Stimulated activated CD8-positive, alpha-beta memory T cell treated with anti-CD3 and anti-CD28 coated beads, Interleukin-7, amount 100 ng/mL, for 1 hour (primary cell): ENCODE measurements around the gene PAFAH1B1.
"Not testable (repeated sequence)": the region's sequence is repeated elsewhere in the genome, so short reads cannot be mapped to it uniquely, and the experiment has no call there.

ENCODE experiments used
- DNase-seq, 2 donors: peaks; one replicate each; pipeline ENCODE4 v3.0.0-alpha.2; 2020; ENCODE audit warnings: low read depth in 2 of 2

Gene PAFAH1B1

DNA sequence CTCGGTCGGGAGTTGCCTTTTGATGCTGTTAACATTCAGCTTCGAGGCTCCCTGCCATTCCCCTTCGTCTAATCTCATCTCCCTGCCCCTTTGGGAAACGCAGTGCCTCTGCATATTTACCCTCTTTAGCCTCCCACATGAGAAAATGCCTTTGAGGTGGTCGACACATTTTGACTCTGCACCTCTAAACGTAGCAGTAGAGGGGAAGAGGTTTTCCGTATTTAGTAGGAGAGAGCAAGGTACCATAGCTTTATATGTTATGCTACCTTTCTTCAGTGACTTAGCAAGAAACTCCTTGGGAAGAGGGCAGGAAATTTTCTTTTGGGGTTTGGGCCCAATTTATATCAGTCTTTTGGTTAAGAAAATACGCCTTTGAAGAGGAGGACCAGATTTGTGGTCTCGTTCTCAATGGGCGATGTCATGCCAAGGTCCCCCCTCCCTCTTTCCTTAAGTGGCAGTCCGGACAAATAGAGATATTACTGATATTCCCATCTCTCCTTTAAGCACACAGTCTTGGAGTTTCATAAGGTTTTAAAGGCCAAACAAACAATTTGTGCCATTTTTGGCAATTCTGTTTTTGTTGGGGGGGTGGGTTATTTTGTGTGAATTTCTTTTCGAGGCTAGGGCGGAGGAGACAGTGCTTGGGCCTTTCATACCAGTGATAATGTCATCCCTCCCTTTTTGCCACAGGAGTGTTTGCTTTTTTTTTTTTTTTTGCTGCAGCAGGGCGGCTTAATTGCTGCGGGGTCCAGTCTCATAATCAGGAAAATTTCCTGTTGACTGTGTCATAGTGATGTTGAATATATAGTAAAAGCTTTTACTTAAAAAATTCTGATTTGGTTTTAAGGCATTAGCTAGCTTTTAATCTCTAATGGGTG is 1.5 kb downstream of the PAFAH1B1 start:
- DNase-seq: no peak

DNA sequence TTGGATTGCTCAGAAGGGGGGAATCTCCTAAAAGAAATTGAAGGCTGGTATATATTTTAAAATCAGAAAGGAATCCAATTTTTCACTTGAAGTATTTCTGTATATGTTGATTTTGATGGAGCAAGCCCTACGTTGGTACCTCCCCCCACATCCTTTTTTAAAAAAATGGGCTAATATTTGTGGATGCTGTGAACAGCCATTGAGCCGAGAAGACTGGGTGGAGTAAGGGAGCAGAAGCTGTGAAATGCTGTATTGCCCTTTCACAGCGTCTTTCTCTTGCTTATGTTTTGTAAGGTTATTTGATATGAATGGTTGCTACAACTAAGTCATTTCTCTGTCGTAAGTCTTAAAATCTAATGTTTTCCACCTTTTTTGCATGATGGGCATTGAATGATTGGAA is 2.3 kb downstream of the PAFAH1B1 start:
- no peak for DNase-seq

DNA sequence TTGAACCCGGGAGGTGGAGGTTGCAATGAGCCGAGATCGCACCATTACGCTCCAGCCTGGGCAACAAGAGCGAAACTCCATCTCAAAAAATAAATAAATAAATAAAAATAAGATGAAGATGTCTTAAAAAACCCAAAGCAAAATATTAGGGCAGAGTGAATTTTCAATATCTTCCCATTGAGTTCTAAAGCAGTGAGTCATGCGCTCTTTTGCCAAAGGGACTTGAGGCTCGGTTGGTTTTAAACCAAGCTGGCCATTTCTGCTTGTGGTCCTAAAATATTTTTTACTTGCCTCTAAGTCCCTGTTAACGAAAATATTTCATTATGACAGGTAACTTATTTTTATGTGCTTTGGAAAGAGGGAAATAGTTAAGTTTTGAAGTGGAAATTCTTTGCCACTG is 4.7 kb downstream of the PAFAH1B1 start:
- no peak for DNase-seq

DNA sequence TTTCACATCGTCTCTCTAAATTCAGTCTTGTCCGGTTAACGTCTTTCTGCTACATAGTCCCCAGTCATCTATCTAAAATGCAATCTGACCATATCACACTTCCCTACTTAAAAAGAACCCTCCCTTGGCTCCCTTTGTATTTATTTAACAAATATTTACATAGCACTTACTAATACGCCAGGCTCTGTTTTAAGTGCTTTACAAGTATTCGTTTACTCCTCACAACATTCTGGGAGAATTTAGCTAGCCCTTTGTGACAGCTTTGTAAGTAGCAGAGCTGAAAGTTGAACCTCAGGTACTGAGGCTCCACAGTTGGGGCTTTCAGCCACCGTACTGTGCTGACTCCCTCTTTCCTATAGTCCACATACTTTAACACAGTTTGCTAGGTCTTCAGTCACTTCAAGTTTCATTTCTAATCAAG is 9.2 kb downstream of the PAFAH1B1 start:
- no peak for DNase-seq

DNA sequence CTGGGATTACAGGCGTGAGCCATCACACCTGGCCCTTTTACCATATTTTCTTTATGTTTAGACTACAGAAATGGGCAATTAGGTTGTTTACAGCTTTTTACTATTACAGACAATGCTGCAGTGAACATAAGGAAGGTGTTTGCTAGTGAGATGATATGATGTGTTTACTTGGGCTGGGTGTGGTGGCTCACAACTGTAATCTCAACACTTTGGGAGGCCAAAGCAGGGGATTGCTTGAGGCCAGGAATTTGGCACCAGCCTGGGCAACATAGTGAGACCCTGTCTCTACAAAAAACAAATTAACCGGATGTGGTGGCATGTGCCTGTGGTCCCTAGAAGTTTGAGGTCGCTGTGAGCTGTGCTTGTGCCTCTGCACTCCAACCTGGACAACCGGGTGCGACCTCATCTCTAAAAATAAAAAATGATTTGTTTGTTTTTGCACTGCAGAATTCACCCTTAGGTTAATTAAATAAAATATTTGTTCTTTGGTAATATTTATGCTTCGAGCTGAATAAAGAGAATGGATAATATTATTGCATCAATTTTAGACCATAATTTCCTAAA is 15.0 kb downstream of the PAFAH1B1 start:
- no peak for DNase-seq

DNA sequence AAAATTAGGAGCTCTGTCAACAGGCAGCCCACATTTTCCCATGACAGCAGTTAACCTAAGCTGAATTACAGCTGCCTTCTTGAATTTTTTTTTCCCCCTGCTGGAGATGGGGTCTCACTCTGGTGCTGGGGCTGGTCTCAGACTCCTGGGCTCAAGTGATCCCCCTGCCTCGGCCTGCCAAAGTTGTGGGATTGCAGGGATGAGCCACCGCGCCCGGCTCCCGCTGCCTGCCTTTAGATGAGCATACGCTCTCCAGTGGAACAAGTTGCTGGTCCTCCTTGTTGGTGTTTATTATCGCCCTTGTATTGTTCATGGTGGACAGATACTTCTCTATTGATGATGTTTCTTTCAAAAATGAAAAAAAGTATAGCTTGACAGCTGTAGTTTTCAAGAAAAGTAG is 15.6 kb downstream of the PAFAH1B1 start:
- DNase-seq: no peak

DNA sequence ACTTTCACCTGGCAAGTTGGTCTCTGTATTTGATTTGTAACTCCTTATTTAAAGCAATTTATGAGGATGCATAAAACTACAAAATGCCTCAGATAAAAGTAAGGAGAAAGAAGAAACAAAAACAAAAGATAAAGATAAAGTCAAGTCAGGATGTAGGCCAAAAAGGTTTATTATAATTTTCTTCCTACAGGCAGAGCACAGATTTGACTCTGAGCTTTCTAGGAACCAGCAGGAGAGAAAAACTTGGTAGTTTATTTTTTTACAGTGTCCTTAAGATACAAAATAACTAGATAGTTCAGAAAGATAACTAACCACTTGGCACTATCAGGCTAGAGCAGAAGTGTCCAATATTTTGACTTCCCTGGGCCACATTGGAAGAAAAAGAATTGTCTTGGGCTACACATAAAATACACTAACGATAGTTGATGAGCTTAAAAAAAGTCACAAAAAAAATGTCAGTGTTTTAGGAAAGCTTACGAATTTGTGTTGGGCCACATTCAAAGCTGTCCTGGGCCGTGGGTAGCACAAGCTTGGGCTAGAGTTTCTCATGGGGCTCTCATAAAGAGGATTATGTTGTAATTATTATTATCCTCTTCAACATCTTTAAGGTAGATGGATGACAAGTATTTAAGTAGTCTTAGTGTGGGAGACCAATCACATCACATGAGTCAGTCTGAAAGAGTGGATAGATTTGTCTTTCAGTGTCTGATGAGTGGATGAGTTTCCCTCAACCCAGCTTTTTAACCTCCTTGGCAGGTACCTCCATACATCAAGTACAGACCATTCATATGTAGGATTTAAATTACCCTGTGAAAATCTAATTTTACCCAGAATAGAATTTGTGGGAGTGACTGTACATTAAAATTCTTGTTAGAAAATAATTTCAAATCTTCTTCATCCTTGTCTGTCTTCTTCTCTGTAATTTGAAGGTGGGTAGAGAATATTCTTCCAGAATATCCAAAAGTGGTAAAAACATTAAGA is 17.0 kb downstream of the PAFAH1B1 start:
- DNase-seq: no peak

DNA sequence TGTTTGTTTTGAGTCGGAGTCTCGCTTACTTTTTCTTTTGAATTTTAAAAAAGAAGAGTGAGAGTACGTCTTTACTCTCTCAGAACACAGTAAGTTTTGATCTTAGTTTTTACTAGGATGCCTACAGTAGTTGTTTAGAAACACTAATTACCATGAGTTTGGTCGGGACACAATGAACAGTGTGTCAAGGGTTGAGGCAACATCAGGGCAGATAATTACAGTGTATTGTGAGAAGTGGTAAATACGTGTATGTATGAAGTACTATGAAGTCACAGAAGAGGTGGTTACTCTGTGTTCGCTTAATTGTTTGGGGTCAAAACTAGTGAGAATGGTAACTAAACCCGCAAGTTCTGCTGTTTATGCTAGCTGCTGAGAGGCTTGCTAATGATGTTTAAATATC is 18.2 kb downstream of the PAFAH1B1 start:
- DNase-seq: no peak

DNA sequence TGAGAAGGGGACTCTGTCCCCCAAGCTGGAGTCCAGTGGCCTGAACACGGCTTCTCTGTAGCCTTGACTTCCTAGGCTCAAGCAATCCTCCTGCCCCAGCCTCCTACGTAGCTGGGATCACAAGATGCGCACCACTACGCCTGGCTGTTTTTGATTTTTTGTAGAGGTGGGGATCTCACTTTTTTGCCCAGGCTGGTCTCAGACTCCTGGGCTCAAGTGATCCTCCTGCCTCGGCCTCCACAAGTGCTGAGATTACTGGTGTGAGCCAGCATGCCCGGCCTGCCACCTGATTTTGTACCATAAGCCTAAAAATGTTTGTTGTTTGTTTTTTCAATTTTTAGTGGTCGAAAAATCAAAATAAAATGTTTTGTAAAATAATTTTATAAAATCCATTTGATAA is 19.2 kb downstream of the PAFAH1B1 start:
- DNase-seq: no peak

DNA sequence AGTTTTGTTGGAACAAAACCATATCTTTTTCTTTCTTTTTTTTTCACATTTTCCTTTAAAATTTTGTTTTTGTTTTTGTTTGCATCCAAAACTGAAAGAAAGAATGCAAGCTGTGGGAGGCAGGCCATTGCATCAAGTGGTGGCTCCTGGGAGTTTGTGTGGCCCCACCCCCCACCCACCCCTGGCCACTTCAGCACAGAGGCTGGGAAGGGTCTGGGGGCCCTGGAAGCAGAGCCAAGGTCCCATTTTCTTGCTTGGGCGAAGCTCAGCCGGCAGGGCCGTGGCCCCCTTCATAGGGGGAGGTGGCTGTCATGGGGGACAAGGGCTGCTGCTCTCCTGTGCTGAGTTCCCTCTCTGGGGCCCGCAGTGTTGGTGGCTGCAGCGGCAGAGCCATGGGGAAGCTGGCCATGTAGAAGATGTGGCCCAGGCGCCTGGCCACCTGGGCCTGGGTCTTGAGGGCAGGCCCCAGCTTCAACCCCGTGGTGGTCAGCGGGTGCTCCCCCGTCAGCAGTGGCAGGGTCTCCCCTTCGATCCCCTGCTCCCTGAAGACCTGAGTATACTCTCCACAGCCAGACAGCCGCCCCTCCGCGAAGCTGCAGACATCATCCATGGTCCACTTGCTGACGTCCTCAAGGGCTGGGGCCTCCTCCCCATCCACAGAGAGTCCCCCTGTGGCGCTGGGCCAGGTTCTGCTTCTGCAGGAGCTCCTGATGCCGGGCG is 19.8 kb downstream of the PAFAH1B1 start:
- no peak for DNase-seq

DNA sequence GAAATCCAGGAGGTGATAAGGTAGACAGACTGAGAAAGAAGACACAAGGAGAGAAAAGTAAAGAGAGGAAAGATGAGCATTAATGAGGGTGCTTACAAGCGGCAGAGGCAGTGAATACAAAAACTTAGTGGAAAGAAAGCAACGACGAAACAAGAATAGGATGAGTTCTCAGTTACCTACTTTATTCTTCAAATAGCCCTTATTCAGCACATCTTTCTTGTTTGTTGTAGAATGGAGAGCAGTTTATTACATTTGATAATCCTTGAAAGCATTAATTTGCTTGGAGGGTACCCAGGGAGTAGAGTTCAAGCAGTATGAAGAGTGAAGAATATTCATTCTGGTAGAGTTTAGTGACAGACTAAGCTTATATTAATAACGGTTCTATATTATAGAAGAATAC is 22.4 kb downstream of the PAFAH1B1 start:
- no peak for DNase-seq

DNA sequence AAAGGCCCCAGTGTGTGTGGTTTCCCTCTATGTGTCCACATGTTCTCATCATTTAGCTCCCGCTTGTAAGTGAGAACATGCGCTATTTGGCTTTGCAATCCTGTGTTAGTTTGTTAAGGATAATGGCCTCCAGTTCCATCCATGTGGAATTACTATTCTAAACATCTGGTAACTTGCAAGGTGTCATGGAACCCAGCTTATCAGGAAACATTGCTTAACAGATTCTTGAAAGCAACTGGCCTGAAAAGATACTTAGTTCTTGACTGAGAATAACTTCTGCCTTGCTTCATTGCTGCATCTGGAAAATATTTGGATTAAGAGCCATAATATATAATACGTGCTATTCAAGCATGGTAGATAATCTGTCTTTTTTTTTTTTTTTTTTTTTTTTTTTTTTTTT is 27.8 kb downstream of the PAFAH1B1 start:
- no peak for DNase-seq

DNA sequence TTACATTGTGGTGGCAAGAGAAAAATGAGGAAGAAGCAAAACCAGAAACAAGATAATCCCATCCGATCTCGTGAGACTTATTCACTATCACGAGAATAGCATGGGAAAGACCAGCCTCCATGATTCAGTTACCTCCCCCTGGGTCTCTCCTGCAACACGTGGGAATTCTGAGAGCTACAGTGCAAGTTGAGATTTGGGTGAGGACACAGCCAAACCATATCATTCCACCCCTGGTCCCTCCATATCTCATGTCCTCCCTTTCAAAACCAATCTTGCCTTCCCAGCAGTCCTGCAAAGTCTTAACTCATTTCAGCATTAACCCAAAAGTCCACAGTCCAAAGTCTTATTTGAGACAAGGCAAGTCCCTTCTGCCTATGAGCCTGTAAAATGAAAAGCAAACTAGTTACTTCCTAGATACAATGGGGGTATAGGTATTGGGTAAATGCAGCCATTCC is 28.5 kb downstream of the PAFAH1B1 start:
- not testable (repeated sequence) for DNase-seq

DNA sequence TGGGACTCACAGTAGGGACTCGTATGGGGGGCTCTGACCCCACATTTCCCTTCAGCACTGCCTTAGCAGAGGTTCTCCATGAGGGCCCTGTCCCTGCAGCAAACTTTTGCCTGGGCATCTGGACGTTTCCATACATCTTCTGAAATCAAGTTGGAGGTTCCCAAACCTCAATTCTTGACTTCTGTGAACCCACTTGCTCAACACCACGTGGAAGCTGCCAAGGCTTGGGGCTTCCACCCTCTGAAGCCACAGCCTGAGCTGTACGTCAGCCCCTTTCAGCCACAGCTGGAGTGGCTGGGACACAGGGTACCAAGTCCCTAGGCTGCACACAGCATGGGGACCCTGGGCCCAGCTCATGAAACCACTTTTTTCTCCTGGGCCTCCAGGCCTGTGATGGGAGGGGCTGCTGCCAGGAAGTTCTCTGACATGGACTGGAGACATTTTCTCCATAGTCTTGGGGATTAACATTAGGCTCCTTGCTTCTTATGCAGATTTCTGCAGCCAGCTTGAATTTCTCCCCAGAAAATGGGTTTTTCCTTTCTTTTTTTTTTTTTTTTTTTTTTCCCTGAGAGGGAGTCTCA is 29.4 kb downstream of the PAFAH1B1 start:
- not testable (repeated sequence) for DNase-seq

DNA sequence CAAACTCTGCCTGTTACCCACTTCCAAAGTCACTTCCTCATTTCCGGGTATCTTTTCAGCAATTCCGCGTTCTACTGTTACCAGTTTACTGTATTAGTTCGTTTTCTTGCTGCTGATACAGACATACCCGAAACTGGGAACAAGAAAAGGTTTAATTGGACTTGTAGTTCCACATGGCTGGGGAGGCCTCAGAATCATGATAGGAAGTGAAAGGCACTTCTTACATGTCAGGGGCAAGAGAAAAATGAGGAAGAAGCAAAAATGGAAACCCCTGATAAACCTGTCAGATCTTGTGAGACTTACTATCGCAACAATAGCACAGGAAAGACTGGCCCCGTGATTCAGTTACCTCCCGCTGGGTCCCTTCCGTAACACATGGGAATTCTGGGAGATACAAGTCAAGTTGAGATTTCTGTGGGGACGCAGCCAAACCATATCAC is 30.9 kb downstream of the PAFAH1B1 start:
- DNase-seq: no peak

DNA sequence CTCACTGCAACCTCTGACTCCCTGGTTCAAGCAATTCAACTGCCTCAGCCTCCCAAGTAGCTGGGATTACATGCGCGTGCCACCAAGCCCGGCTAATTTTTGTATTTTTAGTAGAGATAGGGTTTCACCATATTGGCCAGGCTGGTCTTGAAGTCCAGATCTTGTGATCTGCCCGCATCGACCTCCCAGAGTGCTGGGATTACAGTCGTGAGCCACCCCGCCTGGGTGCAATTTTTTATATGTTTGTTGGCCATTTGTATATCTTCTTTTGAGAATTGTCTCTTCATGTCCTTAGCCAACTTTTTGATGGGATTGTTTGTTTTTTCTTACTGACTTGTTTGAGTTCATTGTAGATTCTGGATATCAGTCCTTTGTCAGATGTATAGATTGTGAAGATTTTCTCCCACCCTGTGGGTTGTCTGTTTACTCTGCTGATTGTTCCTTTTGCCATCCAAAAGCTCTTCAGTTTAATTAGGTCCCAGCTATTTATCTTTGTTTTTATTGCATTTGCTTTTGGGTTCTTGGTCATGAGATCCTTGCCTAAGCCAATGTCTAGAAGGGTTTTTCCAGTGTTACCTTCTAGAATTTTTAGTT is 33.3 kb downstream of the PAFAH1B1 start:
- not testable (repeated sequence) for DNase-seq

DNA sequence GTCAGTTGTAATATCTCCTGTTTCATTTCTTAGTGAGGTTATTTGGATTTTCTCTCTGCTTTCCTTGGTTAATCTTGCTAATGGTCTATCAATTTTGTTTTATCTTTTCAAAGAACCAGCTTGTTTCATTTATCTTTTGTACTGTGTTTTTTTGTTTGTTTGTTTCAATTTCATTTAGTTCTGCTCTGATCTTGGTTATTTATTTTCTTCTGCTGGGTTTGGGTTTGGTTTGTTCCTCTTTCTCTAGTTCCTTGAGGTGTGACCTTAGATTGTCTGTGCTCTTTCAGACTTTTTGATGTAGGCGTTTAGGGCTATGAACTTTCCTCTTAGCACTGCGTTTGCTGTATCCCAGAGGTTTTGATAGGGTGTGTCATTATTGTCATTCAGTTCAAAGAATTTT is 35.5 kb downstream of the PAFAH1B1 start:
- DNase-seq: not testable (repeated sequence)

DNA sequence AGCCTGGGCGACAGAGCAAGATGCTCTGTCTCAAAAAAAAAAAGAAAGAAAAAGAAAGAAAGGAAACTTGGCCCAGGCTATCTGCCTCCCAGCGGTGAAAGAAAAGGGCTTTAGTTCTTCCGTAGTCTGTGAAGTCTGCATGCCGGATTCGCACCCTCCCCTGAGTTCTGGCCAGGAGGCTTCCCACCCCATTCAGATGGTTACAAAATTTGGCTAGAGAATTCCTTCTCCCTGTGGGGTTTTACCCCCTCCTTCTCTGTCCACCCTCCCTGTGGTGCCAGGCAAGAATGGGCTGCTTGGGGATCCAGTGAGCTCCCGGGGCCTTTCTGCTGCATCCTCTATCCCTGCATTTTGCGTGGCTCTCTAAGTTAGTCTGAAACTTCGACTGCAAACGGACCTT is 37.8 kb downstream of the PAFAH1B1 start:
- no peak for DNase-seq

DNA sequence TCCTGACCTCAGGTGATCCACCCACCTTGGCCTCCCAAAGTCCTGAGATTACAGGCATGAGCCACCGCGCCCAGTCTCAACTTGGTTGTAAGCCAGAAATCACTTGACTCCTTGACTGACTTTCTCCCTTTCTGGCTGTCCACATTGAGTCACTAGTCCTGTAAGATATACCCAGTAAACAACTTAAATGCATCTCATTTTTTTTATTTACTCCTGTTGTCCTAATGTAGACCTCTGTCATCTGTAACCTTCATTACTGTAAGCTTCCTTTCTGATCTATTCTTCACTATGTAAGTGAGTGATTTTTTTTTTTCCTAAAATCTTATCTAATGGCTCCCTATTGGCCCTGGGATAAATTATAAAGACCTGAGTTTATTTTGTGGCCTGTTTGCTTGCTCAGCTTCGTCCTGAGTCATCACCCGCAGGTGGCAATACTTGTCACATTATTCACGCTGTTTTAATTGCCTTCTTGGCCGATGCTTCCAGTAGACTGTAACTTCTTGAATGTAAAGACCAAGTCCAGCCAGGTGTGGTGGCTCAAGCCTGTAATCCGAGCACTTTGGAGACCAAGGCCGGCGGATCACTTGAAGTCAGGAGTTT is 41.0 kb downstream of the PAFAH1B1 start:
- no peak for DNase-seq

DNA sequence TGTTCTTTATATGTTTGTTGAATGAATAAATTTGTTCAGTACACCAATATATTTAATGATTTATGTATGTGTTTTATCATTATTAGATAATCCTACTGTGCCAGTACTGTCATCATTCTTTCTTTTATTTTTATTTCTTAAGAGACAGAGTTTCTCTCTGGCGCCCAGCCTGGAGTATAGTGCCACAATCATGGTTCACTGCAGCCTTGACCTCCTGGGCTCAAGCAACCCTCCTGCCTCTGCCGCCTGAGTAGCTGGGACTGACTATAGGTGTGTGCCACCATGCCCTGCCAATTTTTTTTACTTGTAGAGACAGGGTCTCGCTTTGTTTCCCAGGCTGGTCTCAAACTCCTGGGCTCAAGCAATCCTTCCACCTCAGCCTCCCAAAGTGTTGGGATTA is 41.8 kb downstream of the PAFAH1B1 start:
- no peak for DNase-seq
